Karpas-422 (cell line): Measurements from ENCODE around the gene SLC4A1AP. TPM values are rescaled to one million over a fixed set of nuclear protein-coding genes. Genes with fewer than 3 reads are reported as not detected.

Source experiments
- DNase-seq: peaks from one replicate; pipeline ENCODE4 v3.0.0-alpha.2; 2015
- H2AFZ ChIP-seq: fragments of 200-600 bp; sonication (generic); 2 replicates; pipeline ENCODE4 v1.6.1; 2014; ENCODE audit warnings: antibody characterized with exemption, low read length, mixed read lengths
- H3K27ac ChIP-seq: fragments of 200-600 bp; sonication (generic); 2 replicates; pipeline ENCODE4 v1.5.1; 2014; ENCODE audit warnings: mild to moderate bottlenecking, low read length, moderate library complexity
- H3K27me3 ChIP-seq: fragments of 200-600 bp; sonication (generic); 2 replicates; pipeline ENCODE4 v1.6.1; 2014; ENCODE audit warnings: low read length, mixed read lengths
- H3K36me3 ChIP-seq: fragments of 200-600 bp; sonication (generic); 2 replicates; pipeline ENCODE4 v1.6.1; 2014; ENCODE audit warnings: low read length, mixed read lengths; ENCODE audit not compliant: insufficient read depth
- H3K4me1 ChIP-seq: fragments of 200-600 bp; sonication (generic); 2 replicates; pipeline ENCODE4 v1.6.1; 2014; ENCODE audit warnings: mild to moderate bottlenecking, low read length, mixed read lengths
- H3K4me2 ChIP-seq: fragments of 200-600 bp; sonication (generic); 2 replicates; pipeline ENCODE4 v1.6.1; 2014; ENCODE audit warnings: low read length, low read depth, mild to moderate bottlenecking; ENCODE audit not compliant: poor library complexity, severe bottlenecking
- H3K4me3 ChIP-seq: fragments of 200-600 bp; sonication (generic); 2 replicates; pipeline ENCODE4 v1.5.1; 2014; ENCODE audit warnings: mild to moderate bottlenecking, antibody characterized with exemption, low read length, mixed read lengths
- H3K79me2 ChIP-seq: fragments of 200-600 bp; sonication (generic); 2 replicates; pipeline ENCODE4 v1.6.1; 2014; ENCODE audit warnings: mild to moderate bottlenecking, low read length, mixed read lengths
- H3K9ac ChIP-seq: fragments of 200-600 bp; sonication (generic); 2 replicates; pipeline ENCODE4 v1.6.0; 2014; ENCODE audit warnings: low read length
- H3K9me2 ChIP-seq: fragments of 200-600 bp; sonication (generic), shearing (Covaris generic); replicated peaks from 2 replicates; pipeline ENCODE4 v1.6.0; 2014; ENCODE audit warnings: mild to moderate bottlenecking, low read length, moderate library complexity; ENCODE audit not compliant: insufficient read depth
- H3K9me3 ChIP-seq: fragments of 300-700, 200-600 bp; sonication (generic); 2 replicates; pipeline ENCODE4 v1.6.1; 2014; ENCODE audit warnings: low read length, mixed read lengths
- H4K20me1 ChIP-seq: fragments of 200-600 bp; sonication (generic); 2 replicates; pipeline ENCODE4 v1.6.1; 2014; ENCODE audit warnings: mild to moderate bottlenecking, antibody characterized with exemption, low read length, low read depth; ENCODE audit not compliant: insufficient read depth
- total RNA-seq: library from RNA; depleted of rRNA; stranded (reverse); fragments of >200 nt; shearing (Covaris generic); gene quantifications from 2 replicates; pipeline ENCODE4 v1.2.3, GENCODE V29; 2014; ENCODE audit warnings: low replicate concordance

Gene SLC4A1AP
- total RNA-seq, 1 experiment from 2014 or later = 19.8 TPM

DNA sequence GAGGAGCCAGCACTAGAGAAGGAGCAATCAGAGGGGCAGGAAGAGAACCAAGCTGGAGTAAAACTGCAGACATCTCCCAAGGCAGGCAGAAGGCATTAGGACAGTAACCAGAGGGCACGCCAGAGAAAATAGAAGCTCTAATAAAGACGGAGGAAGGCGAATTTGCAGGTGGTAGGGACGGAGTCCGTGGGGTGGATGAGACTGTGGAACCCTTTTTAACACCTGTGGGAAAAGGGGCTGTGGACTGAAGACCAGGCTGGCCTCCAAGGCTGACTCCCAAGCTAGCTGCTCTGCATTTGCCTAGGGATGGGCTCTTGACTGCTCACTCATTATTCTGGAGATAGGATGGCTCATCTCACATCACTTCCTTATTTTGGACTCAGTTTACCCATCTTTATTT lies 49.5 kb downstream of the SLC4A1AP start:
- H3K27ac ChIP-seq = no peak overlapping the region
- H3K9me2 ChIP-seq = no peaks in the 10 kb centered on the region
- no peak overlapping the region for H2AFZ ChIP-seq
- no peaks in the 10 kb centered on the region for H3K79me2 ChIP-seq
- H3K4me3 ChIP-seq = no peak overlapping the region
- H4K20me1 ChIP-seq = no peaks in the 10 kb centered on the region
- H3K9ac ChIP-seq = no peak overlapping the region
- DNase-seq = no peak
- no peak overlapping the region for H3K4me2 ChIP-seq
- H3K36me3 ChIP-seq = no peaks in the 10 kb centered on the region
- H3K9me3 ChIP-seq = no peaks in the 10 kb centered on the region
- H3K4me1 ChIP-seq = no peaks in the 10 kb centered on the region
- H3K27me3 ChIP-seq = no peaks in the 10 kb centered on the region

DNA sequence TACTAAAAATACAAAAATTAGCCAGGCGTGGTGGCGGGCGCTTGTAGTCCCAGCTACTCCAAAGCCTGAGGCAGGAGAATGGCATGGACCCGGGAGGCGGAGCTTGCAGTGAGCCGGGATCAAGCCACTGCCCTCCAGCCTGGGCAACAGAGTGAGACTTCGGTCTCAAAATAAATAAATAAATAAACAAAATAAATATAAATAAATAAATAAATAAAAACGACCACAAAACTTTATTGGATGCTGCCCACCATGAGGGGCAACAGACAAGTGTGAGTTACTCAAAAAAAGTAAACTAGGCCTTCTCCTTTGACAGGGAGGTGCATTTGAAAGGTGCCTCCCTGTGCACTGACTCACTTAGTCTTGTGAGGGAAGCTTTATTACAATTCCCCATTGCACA lies 50.4 kb downstream of the SLC4A1AP start:
- H4K20me1 ChIP-seq = no peaks in the 10 kb centered on the region
- H3K9ac ChIP-seq = no peak overlapping the region
- no peak for DNase-seq
- no peaks in the 10 kb centered on the region for H3K79me2 ChIP-seq
- no peak overlapping the region for H3K4me2 ChIP-seq
- no peak overlapping the region for H3K4me3 ChIP-seq
- no peaks in the 10 kb centered on the region for H3K36me3 ChIP-seq
- H3K27ac ChIP-seq = no peak overlapping the region
- no peaks in the 10 kb centered on the region for H3K9me3 ChIP-seq
- H3K9me2 ChIP-seq = no peaks in the 10 kb centered on the region
- H3K27me3 ChIP-seq = no peaks in the 10 kb centered on the region
- no peak overlapping the region for H2AFZ ChIP-seq
- no peaks in the 10 kb centered on the region for H3K4me1 ChIP-seq

GRCh38 chr2:27714851-27715291 lies 51.2 kb downstream of the SLC4A1AP start:
- Histone ChIP-seq H3K36me3 (no peaks in the 10 kb centered on the region), H3K4me1 (no peaks in the 10 kb centered on the region), H4K20me1 (no peaks in the 10 kb centered on the region), H3K9me2 (no peaks in the 10 kb centered on the region), H2AFZ (no peak overlapping the region), H3K27me3 (no peaks in the 10 kb centered on the region), H3K79me2 (no peaks in the 10 kb centered on the region), H3K4me2 (no peak overlapping the region), H3K27ac (no peak overlapping the region), H3K9me3 (no peaks in the 10 kb centered on the region), H3K9ac (no peak overlapping the region), H3K4me3 (no peak overlapping the region)
- DNase-seq = no peak

DNA sequence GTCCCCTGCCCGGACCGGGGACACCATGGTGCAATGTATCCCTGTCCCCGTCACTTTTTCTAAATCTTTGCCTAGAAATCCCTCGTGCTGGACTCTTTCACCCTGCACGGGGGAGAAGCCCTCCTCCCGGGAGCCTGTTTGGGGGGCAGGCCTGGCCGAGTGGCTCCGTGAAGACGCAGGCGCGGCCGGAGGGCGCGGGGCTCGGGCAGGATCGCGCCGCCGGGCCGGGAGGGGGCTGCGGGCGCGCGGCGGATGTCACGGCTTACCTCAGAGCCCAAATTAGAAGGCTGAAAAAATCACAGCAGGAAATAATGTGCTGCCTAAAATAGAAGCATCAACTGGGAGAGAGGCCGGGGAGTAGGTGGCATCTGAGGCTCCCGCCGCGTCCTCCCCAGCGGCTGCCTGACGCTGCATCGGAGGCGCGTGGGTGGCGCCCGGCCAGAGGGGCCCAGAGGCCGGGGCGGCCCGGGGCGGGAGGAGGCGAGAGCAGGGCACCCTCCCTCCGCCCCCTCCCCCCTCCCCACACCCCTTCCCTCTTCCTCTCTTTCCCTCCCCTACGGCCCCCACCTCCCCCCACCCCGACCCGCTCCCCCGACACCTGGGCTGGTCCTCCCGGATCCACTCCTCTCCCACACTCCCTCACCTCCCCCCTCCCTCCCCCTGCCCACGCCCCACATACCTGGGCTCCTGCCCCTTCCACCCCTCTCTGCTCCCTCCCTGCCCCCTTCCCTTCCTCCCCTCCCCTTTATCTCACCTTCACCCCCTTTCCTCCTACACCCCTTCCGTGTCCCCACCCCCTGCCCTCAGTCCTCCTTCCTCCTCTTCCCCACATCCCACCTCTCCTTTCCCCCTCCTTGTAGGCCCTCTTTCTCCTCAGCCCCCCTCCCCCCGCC lies 51.9 kb downstream of the SLC4A1AP start:
- H2AFZ ChIP-seq = no peak overlapping the region
- H4K20me1 ChIP-seq = no peaks in the 10 kb centered on the region
- no peak for DNase-seq
- H3K4me3 ChIP-seq = no peak overlapping the region
- no peaks in the 10 kb centered on the region for H3K9me2 ChIP-seq
- no peaks in the 10 kb centered on the region for H3K79me2 ChIP-seq
- H3K36me3 ChIP-seq = no peaks in the 10 kb centered on the region
- no peak overlapping the region for H3K4me2 ChIP-seq
- H3K27ac ChIP-seq = no peak overlapping the region
- no peaks in the 10 kb centered on the region for H3K9me3 ChIP-seq
- no peaks in the 10 kb centered on the region for H3K27me3 ChIP-seq
- H3K4me1 ChIP-seq = no peaks in the 10 kb centered on the region
- no peak overlapping the region for H3K9ac ChIP-seq

DNA sequence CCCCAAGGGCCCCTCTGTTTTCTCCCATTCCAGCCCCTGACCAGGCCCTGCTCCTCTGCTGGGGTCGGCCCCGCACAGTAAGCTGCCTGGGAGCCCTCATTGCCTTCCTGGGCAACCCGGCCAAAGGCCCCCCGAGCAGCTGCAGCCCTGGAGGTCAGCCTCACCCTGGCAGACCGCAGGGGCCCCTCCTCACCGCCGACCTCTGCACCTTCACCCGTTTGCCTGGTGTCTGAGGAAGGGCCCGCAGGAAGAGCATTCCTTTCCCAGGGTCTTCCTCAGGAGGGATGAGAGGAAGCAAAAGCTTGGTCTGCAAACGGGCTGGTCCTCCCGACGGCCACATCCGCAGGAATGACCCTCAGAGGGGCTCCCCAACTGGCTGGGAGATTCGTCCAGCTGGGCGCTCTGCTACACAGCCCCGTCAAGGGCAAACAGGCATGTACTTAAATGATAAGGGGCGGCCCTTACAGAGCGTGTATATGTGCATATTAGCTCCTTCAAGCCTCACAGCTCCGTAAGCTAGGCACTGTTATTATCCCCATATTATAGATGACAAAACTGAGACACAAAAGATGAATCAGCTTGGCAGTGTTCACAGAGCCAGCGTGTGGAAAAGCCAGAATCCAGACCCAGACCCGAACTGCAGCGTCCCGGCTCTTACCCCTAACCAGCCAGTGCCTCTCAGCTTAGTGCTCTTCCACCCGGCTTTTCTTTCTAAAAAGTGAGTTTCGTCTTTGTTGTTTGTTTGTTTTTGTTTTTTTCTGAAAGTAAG lies 52.8 kb downstream of the SLC4A1AP start:
- Histone ChIP-seq H3K27ac (no peak overlapping the region), H4K20me1 (no peaks in the 10 kb centered on the region), H3K36me3 (no peaks in the 10 kb centered on the region), H3K4me3 (no peak overlapping the region), H3K79me2 (no peaks in the 10 kb centered on the region), H3K9me3 (no peaks in the 10 kb centered on the region), H2AFZ (no peak overlapping the region), H3K4me2 (no peak overlapping the region), H3K27me3 (no peaks in the 10 kb centered on the region), H3K4me1 (no peaks in the 10 kb centered on the region), H3K9me2 (no peaks in the 10 kb centered on the region), H3K9ac (no peak overlapping the region)
- no peak for DNase-seq

- no peak overlapping the region for H3K9ac ChIP-seq
- no peak for DNase-seq
- no peak overlapping the region for H3K4me2 ChIP-seq
These were observed 53.5 kb downstream of the SLC4A1AP start for GRCh38 chr2:27717070-27717795.

DNA sequence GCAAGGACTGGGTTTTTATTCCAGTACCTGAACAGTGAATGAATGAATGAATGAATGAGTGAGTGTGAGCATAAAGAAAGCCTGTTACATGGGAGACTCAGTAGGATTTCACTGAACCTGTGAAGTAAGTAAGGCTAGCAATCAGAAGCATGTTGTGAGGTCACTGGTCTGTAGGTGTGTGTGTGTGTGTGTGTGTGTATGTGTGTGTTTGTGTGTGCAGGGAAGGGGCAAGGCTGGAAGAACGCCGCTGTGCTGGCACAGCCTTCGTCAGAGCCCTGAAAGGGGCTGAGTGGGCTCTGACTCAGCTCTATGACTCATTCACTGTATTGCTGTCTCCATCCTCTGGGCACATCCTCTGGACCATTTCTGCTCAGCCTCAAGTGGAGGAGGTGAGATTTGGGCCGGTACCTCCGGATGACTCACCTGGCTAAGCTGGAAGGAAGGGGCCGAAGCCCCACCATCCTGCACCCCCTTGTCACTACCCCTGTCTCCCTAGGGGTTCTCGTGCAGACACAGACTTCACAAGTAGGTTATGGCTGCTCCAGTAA lies 56.4 kb downstream of the SLC4A1AP start:
- DNase-seq = no peak
- H3K27ac ChIP-seq = no peak overlapping the region
- H3K4me3 ChIP-seq = no peak overlapping the region
- no peaks in the 10 kb centered on the region for H4K20me1 ChIP-seq
- H2AFZ ChIP-seq = no peak overlapping the region
- no peaks in the 10 kb centered on the region for H3K9me3 ChIP-seq
- no peaks in the 10 kb centered on the region for H3K79me2 ChIP-seq
- no peak overlapping the region for H3K9ac ChIP-seq
- H3K4me1 ChIP-seq = no peaks in the 10 kb centered on the region
- H3K36me3 ChIP-seq = no peaks in the 10 kb centered on the region
- H3K4me2 ChIP-seq = no peak overlapping the region
- no peaks in the 10 kb centered on the region for H3K9me2 ChIP-seq
- no peaks in the 10 kb centered on the region for H3K27me3 ChIP-seq

More at GRCh38 chr2:27717070-27717795, 53.5 kb downstream of the SLC4A1AP start:
- Histone ChIP-seq H3K27ac (no peak overlapping the region), H2AFZ (no peak overlapping the region), H3K9me2 (no peaks in the 10 kb centered on the region), H3K4me1 (no peaks in the 10 kb centered on the region), H3K27me3 (no peaks in the 10 kb centered on the region), H3K36me3 (no peaks in the 10 kb centered on the region), H3K79me2 (no peaks in the 10 kb centered on the region), H4K20me1 (no peaks in the 10 kb centered on the region), H3K9me3 (no peaks in the 10 kb centered on the region), H3K4me3 (no peak overlapping the region)
